K562 (cell line): ENCODE results near the gene AGRN. TPM values are rescaled to one million over a fixed set of nuclear protein-coding genes. Genes with fewer than 3 reads are reported as not detected.

ENCODE experiments used
- ATAC-seq: fragments of 200-7000 bp; cut with Tn5 transposase; 3 replicates; pipeline ENCODE4 v1.9.1; 2020; ENCODE audit warnings: moderate library complexity
- BruUV-seq: library from RNA; stranded (reverse); fragments of 400-500 nt; replicated peaks from 2 replicates; lab custom pipeline; 2021; lab: Mats Ljungman, UMichigan
- CTCF ChIA-PET: fragments of 300-600 bp; formaldehyde crosslinking; extraction: SDS; loops from one replicate; lab custom pipeline; 2021; ENCODE audit warnings: low intra/inter-chr PET ratio; lab: Yijun Ruan, JAX
- POLR2A ChIA-PET: fragments of 300-600, 350-650 bp; sonication (Branson Sonifier 250); formaldehyde crosslinking; extraction: SDS; loops from one replicate; lab custom pipeline; 2021; ENCODE audit warnings: antibody characterized with exemption, inconsistent platforms; lab: Yijun Ruan, JAX
- DNase-seq, 4 experiments: peaks; one replicate each; pipeline versions ENCODE4 v3.0.0 to v3.0.0-alpha.2; 2011 to 2018; ENCODE audit warnings: low spot score in 3 of 4, mixed read lengths in 3 of 4; ENCODE audit errors: extremely low read depth in 1 of 4
- FAIRE-seq: peaks from 2 replicates; lab custom pipeline; 2011; peaks lifted over from hg19 to GRCh38; lab: Jason Lieb, UNC
- H2AFZ ChIP-seq: 2 replicates; pipeline ENCODE4 v1.6.0; 2011; ENCODE audit warnings: low read depth, low read length, control low read depth, inconsistent platforms
- H3K27ac ChIP-seq: fragments of 200-600 bp; 3 replicates; pipeline ENCODE4 v1.8.0; 2011; ENCODE audit warnings: low read depth, mild to moderate bottlenecking, control low read depth, inconsistent platforms, low read length, moderate library complexity, mixed read lengths; ENCODE audit errors: extremely low read depth
- H3K27me3 ChIP-seq, 2 experiments: fragments of 300-600 bp in 1 of 2; 2 replicates in 1 of 2; 3 replicates in 1 of 2; pipeline versions ENCODE4 v1.6.0 to v1.8.0; 2011; ENCODE audit warnings: inconsistent platforms in 2 of 2, low read length in 2 of 2, mild to moderate bottlenecking in 1 of 2, mixed read lengths in 1 of 2, moderate library complexity in 1 of 2; ENCODE audit not compliant: control insufficient read depth in 2 of 2, insufficient read depth in 2 of 2
- H3K36me3 ChIP-seq: fragments of 300-600 bp; 3 replicates; pipeline ENCODE4 v1.8.0; 2011; ENCODE audit warnings: mild to moderate bottlenecking, low read length, inconsistent platforms; ENCODE audit not compliant: control insufficient read depth, insufficient read depth
- H3K4me1 ChIP-seq, 2 experiments: fragments of 200-600 bp in 1 of 2; replicated peaks in 1 of 2; 2 replicates in 1 of 2; 3 replicates in 1 of 2; pipeline versions ENCODE4 v1.5.1 to v1.8.0; 2011; ENCODE audit warnings: inconsistent platforms in 2 of 2, low read length in 2 of 2, mild to moderate bottlenecking in 1 of 2, mixed read lengths in 1 of 2, moderate library complexity in 1 of 2; ENCODE audit not compliant: control insufficient read depth in 2 of 2, insufficient read depth in 2 of 2
- H3K4me2 ChIP-seq: 2 replicates; pipeline ENCODE4 v1.6.1; 2011; ENCODE audit warnings: low read length, control low read depth, inconsistent platforms, mixed read lengths; ENCODE audit not compliant: insufficient read depth
- H3K4me3 ChIP-seq: fragments of 200-600 bp; sonication (generic), shearing (Covaris generic); 2 replicates; pipeline ENCODE4 v1.5.1; 2016; ENCODE audit warnings: control low read depth, inconsistent platforms
- H3K79me2 ChIP-seq: fragments of 200-600 bp; 3 replicates; pipeline ENCODE4 v1.8.0; 2011; ENCODE audit warnings: low read length, inconsistent platforms; ENCODE audit not compliant: control insufficient read depth, insufficient read depth
- H3K9ac ChIP-seq, 2 experiments: 2 replicates each; pipeline versions ENCODE4 v1.6.0 to v1.6.1; 2011; ENCODE audit warnings: low read depth in 2 of 2, low read length in 2 of 2, control low read depth in 1 of 2, inconsistent platforms in 1 of 2, mild to moderate bottlenecking in 1 of 2, mixed read lengths in 1 of 2; ENCODE audit not compliant: insufficient read depth in 1 of 2
- H3K9me1 ChIP-seq: one replicate; pipeline ENCODE4 v1.6.0; 2011; ENCODE audit warnings: inconsistent platforms, mild to moderate bottlenecking, low read length, moderate library complexity; ENCODE audit not compliant: control insufficient read depth, insufficient read depth
- H3K9me3 ChIP-seq: replicated peaks from 2 replicates; pipeline ENCODE4 v1.5.1; 2011; ENCODE audit warnings: low read depth, low read length, inconsistent platforms; ENCODE audit not compliant: control insufficient read depth, insufficient read depth
- H4K20me1 ChIP-seq: replicated peaks from 2 replicates; pipeline ENCODE4 v1.6.1; 2011; ENCODE audit warnings: low read length, inconsistent platforms, mixed read lengths; ENCODE audit not compliant: control insufficient read depth, insufficient read depth
- PHF8 ChIP-seq: fragments of 200-600 bp; sonication (generic); IDR thresholded peaks from 2 replicates; pipeline ENCODE4 v1.6.1; 2012; ENCODE audit warnings: mixed run types, mild to moderate bottlenecking, inconsistent platforms, low read length, moderate library complexity, borderline replicate concordance
- RBM14 ChIP-seq: fragments of 200-400 bp; formaldehyde crosslinking; IDR thresholded peaks from 2 replicates; pipeline ENCODE4 v1.6.1; 2018; ENCODE audit warnings: low read depth, mild to moderate bottlenecking, low read length, moderate library complexity, borderline replicate concordance; ENCODE audit not compliant: insufficient read depth
- RCOR1 ChIP-seq, 2 experiments: IDR thresholded peaks; 2 replicates each; pipeline ENCODE4 v1.6.1; 2012; ENCODE audit warnings: low read depth in 2 of 2, low read length in 2 of 2, borderline replicate concordance in 1 of 2, improper control_type of control experiment in 1 of 2
- TAL1 ChIP-seq: fragments of 450-650 bp; IDR thresholded peaks from 2 replicates; pipeline ENCODE4 v1.6.1; 2016; ENCODE audit warnings: mild to moderate bottlenecking
- ZFP36 ChIP-seq: fragments of 150-350 bp; IDR thresholded peaks from 2 replicates; pipeline ENCODE4 v1.6.1; 2018; ENCODE audit warnings: low read length, low read depth; ENCODE audit not compliant: partially characterized antibody
- WGBS: fragments of 100-300 bp; shearing (Covaris generic); methylation state at CpG from one replicate; pipeline ENCODE4 v1.1.6; 2016; ENCODE audit warnings: low coverage, mixed read lengths; ENCODE audit not compliant: insufficient coverage; ENCODE audit errors: missing lambda C conversion rate; 5-methylcytosine and 5-hydroxymethylcytosine counted together
- in situ Hi-C: fragments of 300-500 bp; cut with MboI; formaldehyde crosslinking; loops from 4 replicates; pipeline ENCODE4 v1.15.0; 2018; ENCODE audit warnings: inconsistent platforms, mixed read lengths
- intact Hi-C: fragments of 100-400 bp; cut with micrococcal nuclease; formaldehyde crosslinking; loops from 2 replicates; pipeline ENCODE4 v1.14.2; 2022
- polyA plus RNA-seq, 8 experiments: library from polyadenylated mRNA; depleted of rRNA in 4 of 8; stranded (reverse) in 5 of 8; unstranded in 3 of 8; fragments of >200 nt; fragmentation: Nextera tagmentation in 2 of 8; fragmentation: Illumina TruSeq in 1 of 8; extraction: Ambion mirVana in 2 of 8; extraction: Trizol in 1 of 8; gene quantifications; 2 replicates each; pipeline versions ENCODE4 v1.2.1 to v1.2.3, GENCODE V29; 2011 to 2014; ENCODE audit warnings: inconsistent platforms in 1 of 8, missing spikeins in 1 of 8
- total RNA-seq, 7 experiments: library from RNA; depleted of rRNA in 6 of 7; stranded (reverse); fragments of >200 nt in 6 of 7; fragmentation: Illumina TruSeq in 2 of 7; extraction: Trizol in 2 of 7; gene quantifications; 2 replicates each; pipeline versions ENCODE4 v1.2.1 to v1.2.3, GENCODE V29; 2011 to 2021; ENCODE audit warnings: low replicate concordance in 1 of 7
- TF ChIP-seq, protein P1 (sequence below), 2 experiments: fragments of 150-350 bp in 1 of 2; IDR thresholded peaks; 2 replicates each; pipeline ENCODE4 v1.6.1; 2012 to 2016; ENCODE audit warnings: low read depth in 2 of 2, low read length in 2 of 2, mild to moderate bottlenecking in 1 of 2, moderate library complexity in 1 of 2
- TF ChIP-seq, protein P2 (sequence below), 2 experiments: fragments of 450-650 bp in 1 of 2; sonication (generic) in 1 of 2; formaldehyde crosslinking in 1 of 2; IDR thresholded peaks; 2 replicates each; pipeline versions ENCODE4 v1.7.1 to v1.9.0; 2016 to 2022; ENCODE audit warnings: inconsistent platforms in 1 of 2, mild to moderate bottlenecking in 1 of 2, missing genetic modification reagents in 1 of 2

AGRN gene
- total and polyA plus RNA-seq, 9 of the 15 experiments (the other 6 are each of a cell fraction or from before 2014, with no cell fraction given): 0.04 to 111 (median 18.1) TPM

DNA sequence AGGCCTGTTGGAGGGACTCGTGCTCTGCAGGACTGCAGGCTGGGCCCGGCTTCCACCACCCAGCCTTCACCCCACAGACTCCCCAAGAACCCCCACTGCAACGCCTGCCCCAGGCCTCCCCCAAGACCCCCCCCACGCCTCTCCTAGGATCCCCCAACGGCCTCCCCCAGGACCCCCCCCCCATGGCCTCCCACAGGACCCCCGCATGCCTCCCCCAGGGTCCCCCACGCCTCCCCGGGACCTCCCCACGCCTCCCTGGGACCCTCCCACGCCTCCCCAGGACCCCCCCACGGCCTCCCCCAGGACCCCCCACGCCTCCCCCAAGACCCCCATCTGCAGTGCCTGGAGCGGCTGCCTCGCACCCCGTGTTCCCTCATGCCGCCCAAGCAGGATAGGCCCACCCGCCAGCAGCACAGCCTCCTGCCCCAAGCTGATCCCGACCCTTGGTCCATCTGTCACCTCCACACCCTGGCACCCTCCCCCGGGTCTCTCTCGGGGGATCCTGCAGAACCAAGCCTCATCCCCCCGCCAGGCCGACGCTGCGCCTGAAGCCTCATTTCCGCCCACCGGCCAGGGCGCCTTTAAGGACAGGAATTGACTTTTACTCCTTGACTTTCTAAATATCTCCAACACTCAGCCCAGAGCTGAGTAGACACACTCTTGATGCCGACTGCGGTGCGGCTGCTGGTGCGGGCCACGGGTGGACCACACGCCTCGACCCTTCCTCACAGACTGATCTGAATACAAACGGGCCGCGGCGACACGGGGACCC is 68.3 kb downstream of the AGRN start:
- Histone ChIP-seq H3K79me2 (no peaks in the 10 kb centered on the region), H2AFZ (no peak overlapping the region), H3K4me2 (no peak overlapping the region), H3K27me3 (no peaks in the 10 kb centered on the region), H3K36me3 (peaks cover 18% of the 10 kb centered on the region; the same call in 1 of the 3 replicates), H3K27ac (no peak overlapping the region), H3K9me3 (no peaks in the 10 kb centered on the region; the same call in 1 of the 2 replicates), H3K4me3 (no peak overlapping the region), H4K20me1 (no peaks in the 10 kb centered on the region), H3K9me1 (peaks cover 5% of the 10 kb centered on the region), H3K9ac (no peak overlapping the region), H3K4me1 (peaks cover 0 to 80% of the 10 kb centered on the region in 2 experiments; a peak in 3 of 5 replicates)
- intact Hi-C loops: no loop called here
- BruUV-seq: no TSS peak
- ATAC-seq (no peak), DNase-seq (no peak), FAIRE-seq (no peak)
- in situ Hi-C loops: no loop called here
- POLR2A ChIA-PET: no interaction called here
- CTCF ChIA-PET: no interaction called here
- WGBS: 89% methylated on average over 26 of the region's 39 CpGs
- TF ChIP-seq PHF8: no peak
- TF ChIP-seq, protein P1, sequence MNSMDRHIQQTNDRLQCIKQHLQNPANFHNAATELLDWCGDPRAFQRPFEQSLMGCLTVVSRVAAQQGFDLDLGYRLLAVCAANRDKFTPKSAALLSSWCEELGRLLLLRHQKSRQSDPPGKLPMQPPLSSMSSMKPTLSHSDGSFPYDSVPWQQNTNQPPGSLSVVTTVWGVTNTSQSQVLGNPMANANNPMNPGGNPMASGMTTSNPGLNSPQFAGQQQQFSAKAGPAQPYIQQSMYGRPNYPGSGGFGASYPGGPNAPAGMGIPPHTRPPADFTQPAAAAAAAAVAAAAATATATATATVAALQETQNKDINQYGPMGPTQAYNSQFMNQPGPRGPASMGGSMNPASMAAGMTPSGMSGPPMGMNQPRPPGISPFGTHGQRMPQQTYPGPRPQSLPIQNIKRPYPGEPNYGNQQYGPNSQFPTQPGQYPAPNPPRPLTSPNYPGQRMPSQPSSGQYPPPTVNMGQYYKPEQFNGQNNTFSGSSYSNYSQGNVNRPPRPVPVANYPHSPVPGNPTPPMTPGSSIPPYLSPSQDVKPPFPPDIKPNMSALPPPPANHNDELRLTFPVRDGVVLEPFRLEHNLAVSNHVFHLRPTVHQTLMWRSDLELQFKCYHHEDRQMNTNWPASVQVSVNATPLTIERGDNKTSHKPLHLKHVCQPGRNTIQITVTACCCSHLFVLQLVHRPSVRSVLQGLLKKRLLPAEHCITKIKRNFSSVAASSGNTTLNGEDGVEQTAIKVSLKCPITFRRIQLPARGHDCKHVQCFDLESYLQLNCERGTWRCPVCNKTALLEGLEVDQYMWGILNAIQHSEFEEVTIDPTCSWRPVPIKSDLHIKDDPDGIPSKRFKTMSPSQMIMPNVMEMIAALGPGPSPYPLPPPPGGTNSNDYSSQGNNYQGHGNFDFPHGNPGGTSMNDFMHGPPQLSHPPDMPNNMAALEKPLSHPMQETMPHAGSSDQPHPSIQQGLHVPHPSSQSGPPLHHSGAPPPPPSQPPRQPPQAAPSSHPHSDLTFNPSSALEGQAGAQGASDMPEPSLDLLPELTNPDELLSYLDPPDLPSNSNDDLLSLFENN (IDR thresholded peaks at IDR 0.05; ENCODE audit: low read depth in 2 of 2, low read length in 2 of 2): no peak
- no peak for TF ChIP-seq RCOR1 (IDR thresholded peaks at IDR 0.05; ENCODE audit: borderline replicate concordance in 1 of 2, low read depth in 2 of 2, low read length in 2 of 2)
- TF ChIP-seq TAL1: no peak
- TF ChIP-seq RBM14: no peak
- TF ChIP-seq ZFP36: no peak
- TF ChIP-seq, protein P2, sequence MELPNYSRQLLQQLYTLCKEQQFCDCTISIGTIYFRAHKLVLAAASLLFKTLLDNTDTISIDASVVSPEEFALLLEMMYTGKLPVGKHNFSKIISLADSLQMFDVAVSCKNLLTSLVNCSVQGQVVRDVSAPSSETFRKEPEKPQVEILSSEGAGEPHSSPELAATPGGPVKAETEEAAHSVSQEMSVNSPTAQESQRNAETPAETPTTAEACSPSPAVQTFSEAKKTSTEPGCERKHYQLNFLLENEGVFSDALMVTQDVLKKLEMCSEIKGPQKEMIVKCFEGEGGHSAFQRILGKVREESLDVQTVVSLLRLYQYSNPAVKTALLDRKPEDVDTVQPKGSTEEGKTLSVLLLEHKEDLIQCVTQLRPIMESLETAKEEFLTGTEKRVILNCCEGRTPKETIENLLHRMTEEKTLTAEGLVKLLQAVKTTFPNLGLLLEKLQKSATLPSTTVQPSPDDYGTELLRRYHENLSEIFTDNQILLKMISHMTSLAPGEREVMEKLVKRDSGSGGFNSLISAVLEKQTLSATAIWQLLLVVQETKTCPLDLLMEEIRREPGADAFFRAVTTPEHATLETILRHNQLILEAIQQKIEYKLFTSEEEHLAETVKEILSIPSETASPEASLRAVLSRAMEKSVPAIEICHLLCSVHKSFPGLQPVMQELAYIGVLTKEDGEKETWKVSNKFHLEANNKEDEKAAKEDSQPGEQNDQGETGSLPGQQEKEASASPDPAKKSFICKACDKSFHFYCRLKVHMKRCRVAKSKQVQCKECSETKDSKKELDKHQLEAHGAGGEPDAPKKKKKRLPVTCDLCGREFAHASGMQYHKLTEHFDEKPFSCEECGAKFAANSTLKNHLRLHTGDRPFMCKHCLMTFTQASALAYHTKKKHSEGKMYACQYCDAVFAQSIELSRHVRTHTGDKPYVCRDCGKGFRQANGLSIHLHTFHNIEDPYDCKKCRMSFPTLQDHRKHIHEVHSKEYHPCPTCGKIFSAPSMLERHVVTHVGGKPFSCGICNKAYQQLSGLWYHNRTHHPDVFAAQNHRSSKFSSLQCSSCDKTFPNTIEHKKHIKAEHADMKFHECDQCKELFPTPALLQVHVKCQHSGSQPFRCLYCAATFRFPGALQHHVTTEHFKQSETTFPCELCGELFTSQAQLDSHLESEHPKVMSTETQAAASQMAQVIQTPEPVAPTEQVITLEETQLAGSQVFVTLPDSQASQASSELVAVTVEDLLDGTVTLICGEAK (IDR thresholded peaks at IDR 0.05): no peak
- TF ChIP-seq, protein P2 (CRISPR knock-in tag; IDR thresholded peaks at IDR 0.05): no peak
